Suppressor macrophage treated with lipopolysaccharide for 1 hour (primary cell): ENCODE results near the gene SLC25A2.
A peak's percentile ranks its signal among the peaks of the same experiment; 100 is the strongest.
"Not testable (repeated sequence)": the region's sequence is repeated elsewhere in the genome, so short reads cannot be mapped to it uniquely, and the experiment has no call there.

Experiments used
- DNase-seq, 3 donors: peaks; one replicate each; pipeline ENCODE4 v3.0.0-alpha.2; 2020 to 2022

SLC25A2 gene

DNA sequence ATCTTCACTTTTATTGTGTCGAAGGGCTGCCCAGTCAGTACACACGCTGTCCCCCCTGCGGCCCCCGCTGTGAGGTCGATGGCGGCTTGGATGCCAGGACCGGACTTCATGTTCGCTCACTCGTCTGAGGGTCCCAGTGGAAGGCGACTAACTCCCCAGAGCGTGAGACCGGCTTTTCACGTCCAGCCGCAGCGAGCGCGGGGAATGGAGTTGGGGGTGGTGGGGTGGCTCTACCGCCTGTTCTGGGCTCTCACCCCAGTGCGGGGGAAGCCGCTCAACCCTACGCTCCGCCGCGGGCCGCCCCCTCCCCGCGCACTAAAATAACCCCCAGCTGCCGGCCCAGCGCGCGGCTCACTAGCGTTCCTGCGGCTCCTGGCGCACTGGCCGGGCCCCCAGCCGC, at the start of gene SLC25A2:
Gene SLC25A2, minus strand, starts transcription at position 294 of the 400 bp plus-strand sequence. Its CDS starts 184 bp downstream, at position 110.
- DNase-seq: no peak

GRCh38 chr5:141351591-141351990, 47.7 kb upstream of the SLC25A2 start:
- DNase-seq: no peak

DNA sequence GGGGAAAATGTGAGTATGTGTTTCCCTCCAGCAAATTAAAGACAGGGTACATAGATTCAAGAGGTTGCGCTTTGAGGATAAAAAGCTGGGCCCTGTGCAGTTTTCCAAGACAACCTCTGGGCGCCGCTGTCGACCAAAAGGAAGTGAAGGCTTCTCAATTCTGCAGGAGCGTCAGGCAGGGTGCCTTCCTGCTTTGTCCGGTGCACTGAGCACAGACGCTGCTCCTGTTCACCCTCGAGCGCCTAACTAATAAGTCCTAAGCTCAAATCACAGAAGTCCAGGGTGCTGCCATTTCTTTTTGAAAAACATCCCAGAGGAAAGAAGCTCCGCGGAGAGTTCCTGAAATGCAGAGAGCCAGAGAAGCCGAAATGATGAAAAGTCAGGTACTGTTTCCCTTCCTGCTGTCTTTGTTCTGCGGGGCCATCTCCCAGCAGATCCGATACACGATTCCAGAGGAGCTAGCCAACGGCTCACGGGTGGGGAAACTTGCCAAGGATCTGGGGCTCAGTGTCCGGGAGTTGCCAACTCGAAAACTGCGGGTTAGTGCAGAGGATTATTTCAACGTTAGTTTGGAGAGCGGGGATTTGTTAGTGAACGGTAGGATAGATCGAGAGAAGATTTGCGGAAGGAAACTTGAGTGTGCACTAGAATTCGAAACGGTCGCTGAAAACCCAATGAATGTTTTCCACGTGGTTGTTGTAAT, 46.2 kb upstream of the SLC25A2 start, which contains the start of gene PCDHGB1:
Gene PCDHGB1, plus strand, starts transcription at position 183 of the 703 bp plus-strand sequence. Its CDS starts 162 bp downstream, at position 345.
- DNase-seq: peak in 2 of 3 donors; percentile 31 to 51

GRCh38 chr5:141346017-141346416, 42.2 kb upstream of the SLC25A2 start:
- DNase-seq: not testable (repeated sequence)

GRCh38 chr5:141345327-141345726, 41.5 kb upstream of the SLC25A2 start:
- DNase-seq: no peak

DNA sequence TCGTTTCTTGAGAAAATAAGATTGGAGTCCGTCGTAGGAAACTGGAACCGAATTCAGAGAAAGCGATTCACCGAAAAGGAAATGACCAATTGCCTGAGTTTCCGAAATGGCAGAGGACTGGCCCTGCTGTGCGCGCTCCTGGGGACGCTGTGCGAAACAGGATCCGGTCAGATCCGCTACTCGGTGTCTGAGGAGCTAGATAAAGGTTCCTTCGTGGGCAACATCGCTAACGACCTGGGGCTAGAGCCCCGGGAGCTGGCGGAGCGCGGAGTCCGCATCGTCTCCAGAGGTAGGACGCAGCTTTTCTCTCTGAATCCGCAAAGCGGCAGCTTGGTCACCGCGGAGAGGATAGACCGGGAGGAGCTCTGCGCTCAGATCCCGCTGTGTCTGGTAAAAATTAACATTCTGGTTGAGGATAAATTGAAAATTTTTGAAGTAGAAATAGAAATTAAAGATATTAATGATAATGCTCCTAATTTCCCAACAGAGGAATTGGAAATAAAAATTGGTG, 40.2 kb upstream of the SLC25A2 start:
- no peak for DNase-seq

GRCh38 chr5:141343242-141343952, 39.5 kb upstream of the SLC25A2 start, which contains the start of gene PCDHGA3:
Gene PCDHGA3, plus strand, starts transcription at chr5:141343829. Its CDS starts 205 bp downstream, at chr5:141344034.
- DNase-seq: peak; percentile 32 to 38 (median 35)

- DNase-seq: no peak
Observed at GRCh38 chr5:141342773-141343172, 38.9 kb upstream of the SLC25A2 start.

DNA sequence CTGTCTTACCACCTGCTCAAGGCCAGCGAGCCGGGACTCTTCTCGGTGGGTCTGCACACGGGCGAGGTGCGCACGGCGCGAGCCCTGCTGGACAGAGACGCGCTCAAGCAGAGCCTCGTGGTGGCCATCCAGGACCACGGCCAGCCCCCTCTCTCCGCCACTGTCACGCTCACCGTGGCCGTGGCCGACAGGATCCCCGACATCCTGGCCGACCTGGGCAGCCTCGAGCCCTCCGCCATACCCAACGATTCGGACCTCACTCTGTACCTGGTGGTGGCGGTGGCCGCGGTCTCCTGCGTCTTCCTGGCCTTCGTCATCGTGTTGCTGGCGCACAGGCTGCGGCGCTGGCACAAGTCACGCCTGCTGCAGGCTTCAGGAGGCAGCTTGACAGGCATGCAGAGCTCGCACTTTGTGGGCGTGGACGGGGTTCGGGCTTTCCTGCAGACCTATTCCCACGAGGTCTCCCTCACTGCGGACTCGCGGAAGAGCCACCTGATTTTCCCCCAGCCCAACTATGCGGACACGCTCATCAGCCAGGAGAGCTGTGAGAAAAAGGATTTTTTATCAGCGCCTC, 37.0 kb upstream of the SLC25A2 start:
- DNase-seq: not testable (repeated sequence)

- no peak for DNase-seq
Observed at GRCh38 chr5:141338538-141339306, 34.9 kb upstream of the SLC25A2 start, which contains the start of gene PCDHGA2. Gene PCDHGA2, plus strand, starts transcription at chr5:141338760.

DNA sequence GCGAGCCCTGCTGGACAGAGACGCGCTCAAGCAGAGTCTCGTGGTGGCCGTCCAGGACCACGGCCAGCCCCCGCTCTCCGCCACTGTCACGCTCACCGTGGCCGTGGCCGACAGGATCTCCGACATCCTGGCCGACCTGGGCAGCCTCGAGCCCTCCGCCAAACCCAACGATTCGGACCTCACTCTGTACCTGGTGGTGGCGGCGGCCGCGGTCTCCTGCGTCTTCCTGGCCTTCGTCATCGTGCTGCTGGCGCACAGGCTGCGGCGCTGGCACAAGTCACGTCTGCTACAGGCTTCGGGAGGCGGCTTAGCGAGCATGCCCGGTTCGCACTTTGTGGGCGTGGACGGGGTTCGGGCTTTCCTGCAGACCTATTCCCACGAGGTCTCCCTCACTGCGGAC, 28.7 kb upstream of the SLC25A2 start:
- not testable (repeated sequence) for DNase-seq

DNA sequence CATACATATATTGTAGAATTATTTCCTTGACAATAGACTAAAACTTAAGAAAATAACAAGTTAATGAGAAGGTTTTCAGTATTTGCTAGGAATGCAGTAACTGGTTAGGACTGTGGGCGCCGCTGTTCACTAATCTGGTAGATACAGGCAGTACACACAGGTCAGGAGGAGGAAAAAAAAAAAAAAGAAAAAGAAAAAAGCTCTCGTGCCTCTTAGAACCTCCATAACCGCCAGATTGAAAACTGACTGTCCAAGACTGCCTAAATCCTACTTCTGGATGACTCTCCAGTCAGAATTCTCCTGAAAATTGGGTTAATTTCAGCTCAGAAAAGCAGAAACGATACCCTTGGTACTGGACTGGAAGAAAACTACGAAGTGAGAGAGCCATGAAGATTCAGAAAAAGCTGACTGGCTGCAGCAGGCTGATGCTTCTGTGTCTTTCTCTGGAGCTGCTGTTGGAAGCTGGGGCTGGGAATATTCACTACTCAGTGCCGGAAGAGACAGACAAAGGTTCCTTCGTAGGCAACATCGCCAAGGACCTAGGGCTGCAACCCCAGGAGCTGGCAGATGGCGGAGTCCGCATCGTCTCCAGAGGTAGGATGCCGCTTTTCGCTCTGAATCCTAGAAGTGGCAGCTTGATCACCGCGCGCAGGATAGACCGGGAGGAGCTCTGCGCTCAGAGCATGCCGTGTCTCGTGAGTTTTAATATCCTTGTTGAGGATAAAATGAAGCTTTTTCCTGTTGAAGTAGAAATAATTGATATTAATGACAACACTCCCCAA, 26.6 kb upstream of the SLC25A2 start, which contains the start of gene PCDHGA1:
Gene PCDHGA1, plus strand, starts transcription at position 216 of the 782 bp plus-strand sequence.
- peak in 1 of 3 donors; percentile 16 for DNase-seq

GRCh38 chr5:141328231-141328630, 24.4 kb upstream of the SLC25A2 start:
- DNase-seq: no peak

DNA sequence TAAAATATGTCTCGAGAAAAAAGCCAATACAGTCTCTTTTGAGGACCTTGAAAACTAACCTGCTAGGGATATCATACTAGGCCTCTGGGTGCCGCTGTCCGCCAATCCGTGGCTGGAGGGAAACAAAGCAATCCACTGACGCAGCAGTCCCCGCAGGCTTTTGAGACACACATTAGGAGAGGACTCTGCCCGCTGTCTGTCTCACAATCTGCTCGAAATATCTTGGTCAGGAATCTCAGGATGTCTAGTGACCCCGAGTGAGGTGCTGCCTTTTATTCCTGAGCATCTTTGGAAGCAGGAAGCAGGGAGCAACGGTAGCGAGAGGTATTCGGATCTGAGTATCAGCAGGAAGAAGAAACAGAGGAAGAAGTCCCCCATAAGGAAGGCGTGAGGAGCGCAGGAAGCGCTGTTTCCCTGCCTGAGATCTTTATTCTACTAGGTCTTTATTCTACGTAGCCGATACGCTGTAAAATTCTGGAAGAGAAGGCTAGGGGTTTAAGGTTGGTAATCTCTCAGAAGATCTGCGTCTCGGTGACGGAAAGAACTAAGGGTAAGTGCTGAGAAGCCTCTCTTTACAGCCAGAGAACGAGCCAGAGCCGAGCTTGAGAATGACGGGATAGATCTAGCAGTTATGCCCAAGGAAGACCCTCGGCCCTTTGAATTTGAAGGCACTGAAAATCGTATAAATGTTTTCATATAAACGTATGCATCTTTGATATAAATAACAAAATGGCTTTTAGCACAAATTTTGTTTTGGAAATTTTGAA, 22.4 kb upstream of the SLC25A2 start:
- DNase-seq: peak; percentile 39 to 53 (median 51)

- DNase-seq: no peak
Observed at GRCh38 chr5:141322261-141322660, 18.4 kb upstream of the SLC25A2 start.

DNA sequence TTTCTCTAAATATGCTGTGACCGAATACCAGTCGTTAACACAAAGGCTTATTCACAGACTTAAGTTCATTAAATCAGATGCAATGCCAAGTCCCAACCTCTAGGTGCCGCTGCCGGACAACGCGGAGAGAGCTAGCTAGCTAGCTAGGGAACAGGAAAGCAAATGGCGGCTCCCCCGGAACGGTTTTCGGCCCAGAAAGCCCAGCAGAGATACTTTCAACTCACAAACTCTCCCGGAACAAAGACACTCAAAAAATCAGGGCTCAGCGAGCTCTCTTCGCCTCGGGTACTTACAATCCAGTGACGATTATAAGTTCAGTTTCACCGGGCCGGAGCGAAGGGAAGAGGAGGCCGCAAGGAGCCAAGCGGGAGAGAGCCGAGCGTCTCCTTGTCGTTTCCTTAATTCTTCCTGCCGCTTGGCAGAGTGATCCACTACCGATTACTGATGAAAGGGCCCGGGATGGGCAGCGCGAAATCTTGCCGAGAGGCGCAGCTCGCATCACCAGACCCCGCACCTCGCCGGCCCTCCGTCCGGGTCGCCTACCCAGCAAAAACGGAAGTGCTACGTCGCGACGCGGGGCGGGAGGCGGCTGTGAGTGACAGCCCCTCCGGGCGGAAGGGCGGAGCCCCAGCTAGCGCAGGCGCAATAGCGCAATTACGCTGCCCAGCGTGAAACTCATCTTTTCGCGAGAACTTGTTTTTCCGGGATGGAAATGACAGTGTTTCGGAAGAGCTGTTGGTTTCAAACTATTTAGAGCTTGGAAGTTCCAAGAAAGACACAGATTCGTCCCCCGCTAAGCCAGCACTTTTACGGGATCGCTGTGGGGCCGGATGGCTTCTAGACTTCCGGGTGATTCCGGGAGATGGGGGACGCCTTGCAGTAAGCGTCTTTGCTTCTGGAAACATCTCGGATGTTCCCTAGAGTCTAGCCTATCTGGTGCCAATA, 16.6 kb upstream of the SLC25A2 start, which contains the start of gene TAF7:
Gene TAF7, minus strand, starts transcription at position 560 of the 945 bp plus-strand sequence. CDS start 740 bp downstream, outside the sequence.
- DNase-seq: peak; percentile 96 to 98 (median 97)

GRCh38 chr5:141319699-141320098, 15.8 kb upstream of the SLC25A2 start:
- no peak for DNase-seq

DNA sequence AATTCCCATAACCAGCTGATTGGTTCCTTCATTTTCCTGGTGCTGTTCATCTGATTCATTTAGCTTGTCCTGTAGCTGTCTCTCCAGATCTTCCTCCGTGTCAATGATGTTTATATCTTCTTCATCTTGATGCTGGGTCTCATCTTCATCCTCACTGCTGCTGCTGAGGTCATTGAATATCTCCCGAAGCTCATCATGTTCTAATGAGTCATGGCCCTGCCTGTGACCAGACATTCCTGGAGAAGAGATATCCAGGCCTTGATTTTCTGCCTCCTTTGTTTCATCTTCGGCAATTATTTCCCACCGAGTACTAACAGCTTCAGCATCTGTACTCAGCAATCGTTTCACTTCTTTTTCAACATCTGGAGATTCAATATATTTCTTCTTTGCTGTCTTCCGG, 15.4 kb upstream of the SLC25A2 start:
- DNase-seq: no peak

- not testable (repeated sequence) for DNase-seq
Observed at GRCh38 chr5:141316963-141317362, 13.1 kb upstream of the SLC25A2 start.
